B cell (primary cell): Measurements from ENCODE around the gene RUFY3. TPM values are rescaled to one million over a fixed set of nuclear protein-coding genes. Genes with fewer than 3 reads are reported as not detected.
A peak's percentile ranks its signal among the peaks of the same experiment; 100 is the strongest.

Source experiments
- ATAC-seq: fragments of 200-7000 bp; cut with Tn5 transposase; one replicate; pipeline ENCODE4 v1.10.0; 2021; ENCODE audit warnings: low read depth, mild to moderate bottlenecking, moderate number of reproducible peaks, moderate library complexity
- CTCF ChIA-PET: fragments of 350-600 bp; sonication (Branson Sonifier 250); formaldehyde crosslinking; loops from one replicate; lab custom pipeline; 2021; ENCODE audit warnings: antibody characterized with exemption, inconsistent platforms; lab: Charles Lee
- POLR2A ChIA-PET: fragments of 350-600 bp; sonication (Branson Sonifier 250); formaldehyde crosslinking; loops from one replicate; lab custom pipeline; 2021; ENCODE audit warnings: antibody characterized with exemption; lab: Charles Lee
- DNase-seq: peaks from one replicate; pipeline ENCODE4 v3.0.0; 2013
- H2AFZ ChIP-seq: 2 replicates; pipeline ENCODE4 v1.6.1; 2012; ENCODE audit warnings: mild to moderate bottlenecking, low read depth, low read length; ENCODE audit not compliant: insufficient read depth, poor library complexity, severe bottlenecking
- H3K27ac ChIP-seq, 2 donors: 1 replicate in 1 of 2; 2 replicates in 1 of 2; pipeline ENCODE4 v1.5.1; 2012 to 2013; ENCODE audit warnings: low read length in 2 of 2, mild to moderate bottlenecking in 2 of 2, moderate library complexity in 1 of 2
- H3K27me3 ChIP-seq, 4 experiments: fragments of 200-600 bp in 1 of 4; sonication (generic) in 1 of 4; replicated peaks in 1 of 4; 1 replicate in 2 of 4; 2 replicates in 2 of 4; pipeline versions ENCODE4 v1.6.1 to v1.7.0; 2013 to 2016; ENCODE audit warnings: low read length in 3 of 4, mild to moderate bottlenecking in 2 of 4, mixed read lengths in 1 of 4, moderate library complexity in 1 of 4; ENCODE audit not compliant: insufficient read depth in 4 of 4, control insufficient read depth in 3 of 4; ENCODE audit errors: control extremely low read depth in 1 of 4
- H3K36me3 ChIP-seq, 2 experiments: replicated peaks in 1 of 2; 1 replicate in 1 of 2; 2 replicates in 1 of 2; pipeline versions ENCODE4 v1.6.1 to v1.7.1; 2013; ENCODE audit warnings: low read length in 1 of 2; ENCODE audit not compliant: insufficient read depth in 2 of 2, control insufficient read depth in 1 of 2; ENCODE audit errors: control extremely low read depth in 1 of 2, extremely low read depth in 1 of 2
- H3K4me1 ChIP-seq, 2 donors: fragments of 200-600 bp in 1 of 2; sonication (generic) in 1 of 2; 1 replicate in 1 of 2; 2 replicates in 1 of 2; pipeline versions ENCODE4 v1.5.1 to v1.6.1; 2013 to 2017; ENCODE audit warnings: low read length in 2 of 2; ENCODE audit not compliant: control insufficient read depth in 2 of 2, insufficient read depth in 2 of 2
- H3K4me2 ChIP-seq: replicated peaks from 2 replicates; pipeline ENCODE3; 2012; ENCODE audit warnings: mild to moderate bottlenecking, low read depth, low read length; ENCODE audit not compliant: poor library complexity, severe bottlenecking
- H3K4me3 ChIP-seq, 5 experiments: fragments of 200-600 bp in 1 of 5; sonication (generic) in 1 of 5; 1 replicate in 3 of 5; 2 replicates in 2 of 5; pipeline versions ENCODE4 v1.5.1 to v1.7.0; 2011 to 2016; ENCODE audit warnings: low read length in 4 of 5, mild to moderate bottlenecking in 4 of 5, low read depth in 2 of 5, control low read depth in 1 of 5, moderate library complexity in 1 of 5; ENCODE audit not compliant: insufficient read depth in 1 of 5; ENCODE audit errors: control extremely low read depth in 1 of 5, extremely low read depth in 1 of 5
- H3K79me2 ChIP-seq: fragments of 200-600 bp; sonication (generic); one replicate; pipeline ENCODE4 v1.6.0; 2016; ENCODE audit warnings: low read length; ENCODE audit not compliant: control insufficient read depth, insufficient read depth
- H3K9ac ChIP-seq: fragments of 200-600 bp; sonication (generic); 2 replicates; pipeline ENCODE4 v1.6.1; 2017; ENCODE audit warnings: mild to moderate bottlenecking, low read length, moderate library complexity
- H3K9me3 ChIP-seq, 3 donors: one replicate each; pipeline versions ENCODE4 v1.6.1 to v1.7.1; 2013; ENCODE audit warnings: low read length in 2 of 3; ENCODE audit not compliant: control insufficient read depth in 2 of 3, insufficient read depth in 1 of 3; ENCODE audit errors: control extremely low read depth in 1 of 3
- H4K20me1 ChIP-seq: 2 replicates; pipeline ENCODE4 v1.6.0; 2012; ENCODE audit warnings: mild to moderate bottlenecking, low read length; ENCODE audit not compliant: insufficient read depth, control insufficient read depth, poor library complexity, severe bottlenecking
- H3K27ac Mint-ChIP-seq: one replicate; pipeline ENCODE4 v1.8.0; 2021; ENCODE audit warnings: mixed read lengths
- H3K27me3 Mint-ChIP-seq: one replicate; pipeline ENCODE4 v1.8.0; 2021; ENCODE audit warnings: mixed read lengths
- H3K4me1 Mint-ChIP-seq: one replicate; pipeline ENCODE4 v1.8.0; 2021; ENCODE audit warnings: mixed read lengths
- H3K4me3 Mint-ChIP-seq: one replicate; pipeline ENCODE4 v1.8.0; 2021; ENCODE audit warnings: mixed read lengths
- H3K9me3 Mint-ChIP-seq: one replicate; pipeline ENCODE4 v1.8.0; 2022; ENCODE audit warnings: mixed read lengths; ENCODE audit not compliant: insufficient read depth
- EZH2 ChIP-seq: IDR thresholded peaks from 2 replicates; pipeline ENCODE4 v1.6.1; 2012; ENCODE audit warnings: borderline replicate concordance, low read depth, mild to moderate bottlenecking, moderate library complexity, low read length; ENCODE audit not compliant: insufficient read depth, poor library complexity, severe bottlenecking
- WGBS: methylation state at CpG from one replicate; pipeline ENCODE4 v1.1.5; 2013; ENCODE audit warnings: missing lambda C conversion rate; ENCODE audit not compliant: insufficient coverage; 5-methylcytosine and 5-hydroxymethylcytosine counted together
- intact Hi-C: fragments of 100-400 bp; cut with micrococcal nuclease; formaldehyde crosslinking; loops from one replicate; pipeline ENCODE4 v1.10.0; 2022
- polyA plus RNA-seq: library from polyadenylated mRNA; depleted of rRNA; stranded (reverse); fragments of >200 nt; gene quantifications from 2 replicates; pipeline ENCODE4 v1.2.3, GENCODE V29; 2012
- total RNA-seq, 2 donors: library from RNA; stranded (reverse); fragments of 120-200 nt in 1 of 2; gene quantifications; 1 replicate in 1 of 2; 2 replicates in 1 of 2; pipeline versions ENCODE4 v1.2.3 to v1.2.4, GENCODE V29; 2013 to 2022
- TF ChIP-seq, protein P1 (sequence below): fragments of 200-600 bp; IDR thresholded peaks from one replicate; pipeline ENCODE4 v1.8.0; 2022; ENCODE audit warnings: antibody characterized with exemption, mild to moderate bottlenecking

RUFY3 gene
- total and polyA plus RNA-seq, 2 donors (not counting 1 experiment from before 2014, with no cell fraction given): 26.1 to 74.1 TPM

DNA sequence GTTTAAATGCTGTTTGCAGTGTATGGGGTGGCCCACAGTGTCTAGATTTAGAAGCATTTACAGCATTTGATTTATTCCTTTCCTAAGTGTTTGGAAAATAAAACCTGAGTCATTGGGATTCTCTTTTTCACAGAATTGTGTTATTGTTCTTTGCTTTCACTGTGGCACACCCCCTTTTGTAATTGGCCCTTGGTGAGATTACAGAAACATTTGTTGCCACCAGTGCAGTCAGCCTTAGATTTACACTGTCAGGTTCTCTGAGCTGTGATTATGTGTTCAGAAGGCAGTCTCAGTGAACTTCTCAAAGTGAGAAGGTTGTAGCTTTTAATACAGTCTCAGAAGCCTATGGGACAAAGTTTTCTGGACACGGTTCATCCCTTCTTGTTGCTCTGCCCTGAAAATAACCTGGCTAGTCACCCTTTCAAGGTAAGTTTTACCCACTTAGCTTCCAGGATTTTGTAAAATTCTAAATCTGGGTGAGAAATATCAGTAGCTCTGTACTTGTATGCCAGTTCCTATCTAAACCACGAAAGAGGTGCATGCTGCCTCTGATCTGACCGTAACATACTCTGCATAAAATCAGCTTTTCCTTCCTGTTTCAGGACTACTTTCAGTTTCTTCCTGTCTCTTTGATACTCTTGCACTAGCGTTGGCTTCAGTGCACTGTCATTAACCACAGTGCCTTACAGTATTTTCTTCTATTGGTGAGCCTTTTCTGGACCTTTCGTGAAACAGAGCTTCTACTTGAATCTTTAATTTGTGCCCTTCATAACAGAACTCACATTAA is 12.6 kb downstream of the RUFY3 start:
- no peaks in the 10 kb centered on the region for H3K9me3 ChIP-seq
- H3K36me3 ChIP-seq: no peaks in the 10 kb centered on the region
- H3K4me1 ChIP-seq: peaks cover 44 to 45% of the 10 kb centered on the region in 2 donors
- H3K4me2 ChIP-seq: peak overlapping the region; percentile 83
- peak overlapping the region; percentile 70 to 74 for H3K27ac ChIP-seq
- Mint-ChIP-seq H3K4me1 (peaks cover 44% of the 10 kb centered on the region), H3K4me3 (peak overlapping the region; percentile 73), H3K27me3 (no peaks in the 10 kb centered on the region), H3K9me3 (no peaks in the 10 kb centered on the region), H3K27ac (peak overlapping the region; percentile 92)
- ATAC-seq (peak; percentile 95), DNase-seq (peak; percentile 81)
- H3K9ac ChIP-seq: peak overlapping the region; percentile 67
- peaks cover 67% of the 10 kb centered on the region for H3K79me2 ChIP-seq
- CTCF ChIA-PET: interaction anchor here (0.7 to 4.5 kb wide), 29 partner anchors 8 to 276 kb away, joined by 3 to 47 read pairs (median 6); partner anchors contain the start of genes DCK, GRSF1, MOB1B and UTP3
- WGBS: 0% methylated on average over 3 of the region's 5 CpGs
- intact Hi-C loops: loop anchor here (1.0 to 10.0 kb wide), 7 partner anchors 20 to 260 kb away; partner anchors contain the start of genes DCK, GRSF1, MOB1B and UTP3
- no peaks in the 10 kb centered on the region for H4K20me1 ChIP-seq
- TF ChIP-seq EZH2: no peak
- TF ChIP-seq, protein P1, sequence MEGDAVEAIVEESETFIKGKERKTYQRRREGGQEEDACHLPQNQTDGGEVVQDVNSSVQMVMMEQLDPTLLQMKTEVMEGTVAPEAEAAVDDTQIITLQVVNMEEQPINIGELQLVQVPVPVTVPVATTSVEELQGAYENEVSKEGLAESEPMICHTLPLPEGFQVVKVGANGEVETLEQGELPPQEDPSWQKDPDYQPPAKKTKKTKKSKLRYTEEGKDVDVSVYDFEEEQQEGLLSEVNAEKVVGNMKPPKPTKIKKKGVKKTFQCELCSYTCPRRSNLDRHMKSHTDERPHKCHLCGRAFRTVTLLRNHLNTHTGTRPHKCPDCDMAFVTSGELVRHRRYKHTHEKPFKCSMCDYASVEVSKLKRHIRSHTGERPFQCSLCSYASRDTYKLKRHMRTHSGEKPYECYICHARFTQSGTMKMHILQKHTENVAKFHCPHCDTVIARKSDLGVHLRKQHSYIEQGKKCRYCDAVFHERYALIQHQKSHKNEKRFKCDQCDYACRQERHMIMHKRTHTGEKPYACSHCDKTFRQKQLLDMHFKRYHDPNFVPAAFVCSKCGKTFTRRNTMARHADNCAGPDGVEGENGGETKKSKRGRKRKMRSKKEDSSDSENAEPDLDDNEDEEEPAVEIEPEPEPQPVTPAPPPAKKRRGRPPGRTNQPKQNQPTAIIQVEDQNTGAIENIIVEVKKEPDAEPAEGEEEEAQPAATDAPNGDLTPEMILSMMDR: no peak
- peak overlapping the region; percentile 77 for H2AFZ ChIP-seq
- POLR2A ChIA-PET: interaction anchor here (0.5 to 3.7 kb wide), 7 partner anchors 19 to 110 kb away, joined by 3 to 29 read pairs (median 4); partner anchors contain the start of gene UTP3
- H3K27me3 ChIP-seq: no peaks in the 10 kb centered on the region
- peak overlapping the region; percentile 5 to 74 (median 37) for H3K4me3 ChIP-seq
